ENCODE data around the gene RAVER2.

- TF ChIP-seq CTCF (conservative IDR thresholded peaks at IDR 0.05) (no peak), EZH2 (IDR thresholded peaks at IDR 0.05; ENCODE audit: low read depth) (no peak)
Observed at GRCh38 chr1:64733581-64734286, 11.1 kb upstream of the RAVER2 start.

Data from PC-9 (cell line).